Endothelial cell of umbilical vein (primary cell): ENCODE data around the gene CDK11B. TPM values are rescaled to one million over a fixed set of nuclear protein-coding genes. Genes with fewer than 3 reads are reported as not detected.
"Not testable (repeated sequence)": the region's sequence is repeated elsewhere in the genome, so short reads cannot be mapped to it uniquely, and the experiment has no call there.

ENCODE experiments used
- BruUV-seq: library from RNA; stranded (reverse); fragments of 400-500 nt; replicated peaks from 2 replicates; lab custom pipeline; 2021; lab: Mats Ljungman, UMichigan
- CTCF ChIA-PET: fragments of 300-600, 350-600 bp; sonication (Branson Sonifier 250); formaldehyde crosslinking; loops from one replicate; lab custom pipeline; 2021; ENCODE audit warnings: antibody characterized with exemption, inconsistent platforms; lab: Charles Lee
- POLR2A ChIA-PET: fragments of 300-600, 350-600 bp; sonication (Branson Sonifier 250); formaldehyde crosslinking; loops from one replicate; lab custom pipeline; 2021; ENCODE audit warnings: antibody characterized with exemption, inconsistent platforms; lab: Charles Lee
- DNase-seq: peaks from one replicate; pipeline ENCODE4 v3.0.0-alpha.2; 2011; ENCODE audit warnings: low read depth, low spot score
- FAIRE-seq: peaks from 2 replicates; lab custom pipeline; 2011; peaks lifted over from hg19 to GRCh38; lab: Jason Lieb, UNC
- H2AFZ ChIP-seq: 2 replicates; pipeline ENCODE4 v1.6.0; 2012; ENCODE audit warnings: low read depth, low read length, control low read depth, inconsistent platforms
- H3K27ac ChIP-seq: 2 replicates; pipeline ENCODE4 v1.5.1; 2011; ENCODE audit warnings: low read depth, mild to moderate bottlenecking, control low read depth, low read length, moderate library complexity; ENCODE audit not compliant: insufficient read depth
- H3K27me3 ChIP-seq, 2 experiments: 2 replicates each; pipeline versions ENCODE4 v1.6.0 to v1.6.1; 2011; ENCODE audit warnings: low read length in 2 of 2, mixed read lengths in 1 of 2; ENCODE audit not compliant: control insufficient read depth in 2 of 2, insufficient read depth in 2 of 2
- H3K36me3 ChIP-seq, 2 experiments: 2 replicates in 1 of 2; 3 replicates in 1 of 2; pipeline ENCODE4 v1.5.1; 2011; ENCODE audit warnings: low read length in 2 of 2, mild to moderate bottlenecking in 1 of 2, moderate library complexity in 1 of 2; ENCODE audit not compliant: control insufficient read depth in 2 of 2, insufficient read depth in 2 of 2; ENCODE audit errors: extremely low read depth in 1 of 2
- H3K4me1 ChIP-seq: 3 replicates; pipeline ENCODE4 v1.5.1; 2011; ENCODE audit warnings: mild to moderate bottlenecking, low read length; ENCODE audit not compliant: control insufficient read depth, insufficient read depth; ENCODE audit errors: extremely low read depth
- H3K4me2 ChIP-seq: 2 replicates; pipeline ENCODE4 v1.6.1; 2011; ENCODE audit warnings: low read length, control low read depth, mixed read lengths; ENCODE audit not compliant: insufficient read depth
- H3K4me3 ChIP-seq, 3 experiments: fragments of 200-600 bp in 1 of 3; sonication (generic), shearing (Covaris generic) in 1 of 3; replicated peaks in 1 of 3; 2 replicates each; pipeline ENCODE4 v1.5.1; 2011 to 2016; ENCODE audit warnings: control low read depth in 3 of 3, low read length in 3 of 3, mild to moderate bottlenecking in 2 of 3, inconsistent platforms in 1 of 3, low read depth in 1 of 3, moderate library complexity in 1 of 3; ENCODE audit not compliant: insufficient read depth in 1 of 3
- H3K79me2 ChIP-seq: 2 replicates; pipeline ENCODE4 v1.6.0; 2012; ENCODE audit warnings: low read length, inconsistent platforms; ENCODE audit not compliant: control insufficient read depth, insufficient read depth
- H3K9ac ChIP-seq: replicated peaks from 2 replicates; pipeline ENCODE3; 2011; ENCODE audit warnings: low read length, control low read depth; ENCODE audit not compliant: insufficient read depth; ENCODE audit errors: extremely low read depth
- H3K9me1 ChIP-seq: replicated peaks from 3 replicates; pipeline ENCODE4 v1.6.0; 2011; ENCODE audit warnings: mild to moderate bottlenecking, low read length; ENCODE audit not compliant: control insufficient read depth, insufficient read depth; ENCODE audit errors: extremely low read depth
- H3K9me3 ChIP-seq: replicated peaks from 2 replicates; pipeline ENCODE4 v1.5.1; 2012; ENCODE audit warnings: low read length, inconsistent platforms; ENCODE audit not compliant: control insufficient read depth, insufficient read depth
- H4K20me1 ChIP-seq: replicated peaks from 2 replicates; pipeline ENCODE3; 2011; ENCODE audit warnings: mild to moderate bottlenecking, low read length; ENCODE audit not compliant: control insufficient read depth, insufficient read depth; ENCODE audit errors: extremely low read depth
- CTCF ChIP-seq, 2 donors: IDR thresholded peaks; 1 replicate in 1 of 2; 2 replicates in 1 of 2; pipeline ENCODE4 v1.5.1; 2011; ENCODE audit warnings: low read length in 2 of 2, mild to moderate bottlenecking in 2 of 2, moderate library complexity in 2 of 2, control low read depth in 1 of 2, inconsistent platforms in 1 of 2, low read depth in 1 of 2; ENCODE audit not compliant: insufficient read depth in 1 of 2; ENCODE audit errors: extremely low read depth in 1 of 2
- EZH2 ChIP-seq: IDR thresholded peaks from 2 replicates; pipeline ENCODE4 v1.6.1; 2012; ENCODE audit warnings: borderline replicate concordance, low read depth, mild to moderate bottlenecking, moderate library complexity, low read length, inconsistent platforms; ENCODE audit not compliant: severe bottlenecking
- FOS ChIP-seq: IDR thresholded peaks from 2 replicates; pipeline ENCODE4 v1.6.1; 2011; ENCODE audit warnings: mild to moderate bottlenecking, low read length, moderate library complexity, borderline replicate concordance; ENCODE audit not compliant: insufficient read depth
- GATA2 ChIP-seq: IDR thresholded peaks from 2 replicates; pipeline ENCODE4 v1.7.0; 2011; ENCODE audit warnings: low read depth, mild to moderate bottlenecking, moderate library complexity, mixed read lengths, low read length; ENCODE audit not compliant: insufficient read length, insufficient read depth
- JUN ChIP-seq: IDR thresholded peaks from 2 replicates; pipeline ENCODE4 v1.6.1; 2011; ENCODE audit warnings: borderline replicate concordance, low read depth; ENCODE audit not compliant: insufficient read length, insufficient read depth
- MYC ChIP-seq: IDR thresholded peaks from one replicate; pipeline ENCODE4 v1.6.1; 2011; ENCODE audit warnings: mild to moderate bottlenecking, low read depth, low read length
- POLR2A ChIP-seq: IDR thresholded peaks from 2 replicates; pipeline ENCODE4 v1.6.1; 2012; ENCODE audit warnings: low read depth, mild to moderate bottlenecking, control low read depth, low read length
- POLR2AphosphoS5 ChIP-seq: IDR thresholded peaks from 2 replicates; pipeline ENCODE4 v1.6.1; 2012; ENCODE audit warnings: low read depth, mild to moderate bottlenecking, control low read depth, low read length, moderate library complexity; ENCODE audit not compliant: insufficient read depth
- dilution Hi-C: fragments of 300-500 bp; cut with MboI; formaldehyde crosslinking; loops from one replicate; pipeline ENCODE4 v1.15.0; 2019; ENCODE audit warnings: low sequenced_read_pairs; ENCODE audit not compliant: extremely low pct_ligation_motif_present
- intact Hi-C: fragments of 100-400 bp; cut with micrococcal nuclease; formaldehyde crosslinking; loops from one replicate; pipeline ENCODE4 v1.10.0; 2022
- polyA plus RNA-seq, 4 experiments: library from polyadenylated mRNA; depleted of rRNA in 3 of 4; stranded (reverse) in 3 of 4; unstranded in 1 of 4; fragments of >200 nt; gene quantifications; 2 replicates each; pipeline versions ENCODE4 v1.2.1 to v1.2.3, GENCODE V29; 2011 to 2012; ENCODE audit warnings: missing spikeins in 1 of 4
- total RNA-seq: library from RNA; stranded (reverse); gene quantifications from 2 replicates; pipeline ENCODE4 v1.2.3, GENCODE V29; 2021
- TF ChIP-seq, protein P1 (sequence below): IDR thresholded peaks from 2 replicates; pipeline ENCODE4 v1.6.1; 2011; ENCODE audit not compliant: insufficient read depth, insufficient read length

The CDK11B gene
- total and polyA plus RNA-seq, 2 donors (not counting 3 experiments of a cell fraction or from before 2014, with no cell fraction given) = 16.4 to 32.0 TPM

- ChIA-PET POLR2A (no interaction called here), CTCF (interaction anchor here (2.4 kb wide), 1 partner anchor 12 kb away, joined by 8 read pairs; no protein-coding TSS in a partner anchor)
- no peaks in the 10 kb centered on the region for H3K9me3 ChIP-seq
- H3K27ac ChIP-seq = no peak overlapping the region
- H3K9ac ChIP-seq = no peak overlapping the region
- H3K4me2 ChIP-seq = no peak overlapping the region
- H3K4me1 ChIP-seq = no peaks in the 10 kb centered on the region
- dilution Hi-C loops (no loop called here), intact Hi-C loops (no loop called here)
- peaks cover 0 to 1% of the 10 kb centered on the region in 2 experiments for H3K36me3 ChIP-seq
- H3K4me3 ChIP-seq = no peak overlapping the region
- H2AFZ ChIP-seq = no peak overlapping the region
- BruUV-seq = no TSS peak
- H3K79me2 ChIP-seq = peaks cover 17% of the 10 kb centered on the region
- no peak for DNase-seq
- no peaks in the 10 kb centered on the region for H4K20me1 ChIP-seq
- no peaks in the 10 kb centered on the region for H3K27me3 ChIP-seq
- TF ChIP-seq EZH2 (no peak), JUN (no peak), POLR2A (no peak), GATA2 (no peak), MYC (no peak), FOS (no peak), CTCF (IDR thresholded peaks at IDR 0.05; ENCODE audit: extremely low read depth in 1 of 2, insufficient read depth in 1 of 2, low read depth in 1 of 2, low read length in 2 of 2) (no peak), POLR2AphosphoS5 (no peak)
- TF ChIP-seq, protein P1, sequence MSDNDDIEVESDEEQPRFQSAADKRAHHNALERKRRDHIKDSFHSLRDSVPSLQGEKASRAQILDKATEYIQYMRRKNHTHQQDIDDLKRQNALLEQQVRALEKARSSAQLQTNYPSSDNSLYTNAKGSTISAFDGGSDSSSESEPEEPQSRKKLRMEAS = no peak
- no peak for FAIRE-seq
- H3K9me1 ChIP-seq = no peaks in the 10 kb centered on the region
These were observed 19.1 kb upstream of the CDK11B start for GRCh38 chr1:1677718-1678580.

- intact Hi-C loops, H3K27ac ChIP-seq, H3K9me3 ChIP-seq, H3K27me3 ChIP-seq, FAIRE-seq, H3K9ac ChIP-seq, H3K4me3 ChIP-seq, dilution Hi-C loops, POLR2A ChIA-PET, H3K9me1 ChIP-seq, H4K20me1 ChIP-seq, DNase-seq, BruUV-seq, H3K4me2 ChIP-seq, H3K4me1 ChIP-seq, H2AFZ ChIP-seq, CTCF ChIA-PET: not testable (repeated sequence)
- H3K36me3 ChIP-seq = peaks cover 0 to 14% of the 10 kb centered on the region in 2 experiments
- H3K79me2 ChIP-seq = peaks cover 11% of the 10 kb centered on the region
These were observed 17.3 kb upstream of the CDK11B start for GRCh38 chr1:1676087-1676486.
